ENCODE measurements around the gene ZMYM5.
"Not testable (repeated sequence)": the region's sequence is repeated elsewhere in the genome, so short reads cannot be mapped to it uniquely, and the experiment has no call there.

The ZMYM5 gene

DNA sequence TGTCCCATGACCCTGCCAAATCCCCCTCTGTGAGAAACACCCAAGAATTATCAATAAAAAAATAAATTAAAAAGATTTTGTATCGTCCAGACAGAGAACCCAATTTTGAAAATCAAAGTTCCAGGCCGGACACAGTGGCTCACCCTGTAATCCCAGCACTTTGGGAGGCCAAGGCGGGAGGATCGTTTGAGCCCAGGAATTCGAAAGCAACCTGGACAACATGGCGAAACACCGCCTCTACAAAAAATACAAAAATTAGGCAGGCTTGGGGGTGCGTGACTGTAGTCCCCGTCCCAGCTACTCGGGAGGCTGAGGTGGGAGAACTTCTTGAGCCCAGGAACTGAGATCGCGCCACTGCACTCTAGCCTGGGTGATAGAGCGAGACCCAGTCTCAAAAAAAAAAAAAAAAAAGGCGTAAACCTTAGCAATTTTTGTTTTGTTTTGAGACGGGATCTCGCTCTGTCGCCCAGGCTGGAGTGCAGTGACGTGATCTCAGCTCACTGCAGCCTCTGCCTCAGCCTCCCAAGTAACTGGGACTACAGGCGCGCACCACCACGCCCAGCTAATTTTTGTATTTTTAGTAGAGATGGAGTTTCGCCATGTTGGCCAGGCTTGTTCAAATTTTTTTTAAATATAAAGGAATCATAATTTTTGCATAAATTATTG lies 82.6 kb downstream of the ZMYM5 start:
- intact Hi-C loops (cut with DNase I) = loop anchor here (10.0 kb wide), 1 partner anchor 184 kb away; no protein-coding TSS in a partner anchor
- DNase-seq = not testable (repeated sequence)
